AG09319 (cell line): Measurements from ENCODE around the gene ZCCHC3.

Source experiments
- DNase-seq: peaks from one replicate; pipeline ENCODE4 v3.0.0-alpha.2; 2010; ENCODE audit warnings: low read depth; ENCODE audit errors: extremely low read depth
- CTCF ChIP-seq: IDR thresholded peaks from 2 replicates; pipeline ENCODE4 v1.5.1; 2011; ENCODE audit warnings: low read depth, mild to moderate bottlenecking, inconsistent platforms, low read length, moderate library complexity

Gene ZCCHC3

DNA sequence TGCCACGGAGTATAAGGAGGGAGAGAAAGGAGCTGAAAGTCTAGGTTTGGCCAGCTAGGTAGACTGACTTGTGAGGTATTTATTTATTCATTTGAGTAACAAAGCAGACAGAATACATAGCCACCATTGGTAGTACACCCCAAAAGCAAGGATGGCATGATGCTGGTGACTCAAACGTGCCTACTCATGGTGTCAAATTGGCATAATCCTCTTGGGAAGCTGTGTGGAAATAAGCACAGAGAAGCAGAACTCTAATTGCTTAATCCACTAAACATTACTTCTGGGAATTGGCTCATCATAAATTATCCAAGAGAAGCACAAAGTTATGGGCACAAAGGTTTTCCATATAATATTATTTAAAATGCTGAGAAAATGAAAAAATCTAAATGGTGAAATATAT, 37.4 kb upstream of the ZCCHC3 start:
- DNase-seq: no peak

DNA sequence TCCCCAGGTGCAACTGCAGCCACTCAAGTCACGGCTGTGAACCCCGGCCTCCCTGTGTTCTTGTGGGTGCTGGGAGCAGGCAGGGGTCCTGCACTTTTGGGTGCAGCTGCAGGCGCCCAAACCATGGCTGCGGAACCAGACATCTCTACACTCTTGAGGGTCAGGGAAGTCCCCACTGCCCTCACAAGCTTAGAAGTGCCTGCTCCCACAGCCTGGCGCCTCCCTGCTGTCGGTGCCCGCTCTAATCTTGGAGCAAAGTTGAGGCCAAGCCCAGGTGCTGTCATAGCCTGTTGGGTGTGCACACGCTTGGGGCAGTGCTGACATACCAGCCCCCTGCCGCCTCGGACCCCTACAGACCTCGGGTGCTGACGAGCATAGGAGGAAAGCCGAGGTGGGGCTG, 33.7 kb upstream of the ZCCHC3 start:
- TF ChIP-seq CTCF: no peak
- no peak for DNase-seq

More for the DNA sequence above, 37.4 kb upstream of the ZCCHC3 start:
- no peak for TF ChIP-seq CTCF

GRCh38 chr20:266596-267562, 30.5 kb upstream of the ZCCHC3 start:
- peak; percentile 92 for TF ChIP-seq CTCF
- peak; percentile 20 for DNase-seq

- no peak for DNase-seq
- TF ChIP-seq CTCF: no peak
Observed at GRCh38 chr20:270517-270916, 26.9 kb upstream of the ZCCHC3 start.

DNA sequence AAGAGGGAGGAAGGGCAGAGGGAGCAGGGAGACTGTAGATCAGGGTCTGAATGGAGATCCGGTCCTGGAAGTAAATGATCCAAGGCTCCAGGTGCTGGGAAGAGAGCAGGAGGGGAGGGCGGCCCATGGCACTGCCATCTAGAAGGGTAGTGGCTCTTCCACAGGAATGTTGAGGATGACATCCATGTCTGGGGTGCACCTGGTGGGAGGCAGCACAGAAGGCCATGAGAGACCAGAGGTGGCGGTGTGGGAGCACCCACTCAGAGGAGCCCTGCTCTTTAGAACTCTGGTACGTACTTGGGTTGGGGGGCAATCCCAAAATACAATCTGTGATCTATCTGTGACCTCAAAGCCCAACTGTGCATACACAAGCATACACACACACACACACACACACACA, 26.3 kb upstream of the ZCCHC3 start:
- DNase-seq: no peak
- no peak for TF ChIP-seq CTCF

DNA sequence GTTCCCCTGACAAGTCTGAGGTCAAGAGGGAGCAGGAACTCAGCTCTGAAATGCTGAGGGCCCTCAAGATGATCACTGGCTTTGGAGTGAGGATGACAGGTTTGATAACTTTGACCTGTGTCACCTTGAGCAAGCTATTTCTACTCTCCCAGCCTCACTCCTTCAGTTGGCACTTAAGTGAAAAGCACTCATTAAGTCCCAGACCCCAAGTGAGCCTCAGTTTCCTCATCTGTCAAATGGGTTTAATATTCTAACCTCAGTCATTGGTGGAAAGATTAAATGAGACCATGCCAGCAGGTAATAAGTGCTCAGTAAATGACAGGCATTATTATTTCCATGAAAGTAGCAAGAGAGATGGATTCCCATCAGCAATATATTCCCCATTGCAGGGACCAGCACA, 25.8 kb upstream of the ZCCHC3 start:
- DNase-seq: no peak
- TF ChIP-seq CTCF: no peak

- TF ChIP-seq CTCF: no peak
- DNase-seq: no peak
Observed at GRCh38 chr20:272718-273117, 24.7 kb upstream of the ZCCHC3 start.
